ENCODE results near the gene KIF7.

KIF7 gene

GRCh38 chr15:89627256-89627970 is 27.9 kb downstream of the KIF7 start:
- Histone ChIP-seq H3K9me3 (ENCODE audit: severe bottlenecking) (no peaks in the 10 kb centered on the region), H3K27ac (no peak overlapping the region), H3K27me3 (ENCODE audit: insufficient read depth, low read depth, severe bottlenecking) (no peaks in the 10 kb centered on the region), H3K4me3 (ENCODE audit: low read depth, low read length) (no peak overlapping the region), H3K36me3 (peaks cover 96% of the 10 kb centered on the region)
- no peak for TF ChIP-seq CTCF (IDR thresholded peaks at IDR 0.05; ENCODE audit: low read depth, low read length)
- DNase-seq: no peak

- TF ChIP-seq CTCF (IDR thresholded peaks at IDR 0.05; ENCODE audit: low read depth, low read length): no peak
- no peak for DNase-seq
- Histone ChIP-seq H3K36me3 (peaks cover 93% of the 10 kb centered on the region), H3K27me3 (ENCODE audit: insufficient read depth, low read depth, severe bottlenecking) (no peaks in the 10 kb centered on the region), H3K9me3 (ENCODE audit: severe bottlenecking) (no peaks in the 10 kb centered on the region), H3K4me3 (ENCODE audit: low read depth, low read length) (no peak overlapping the region), H3K27ac (no peak overlapping the region)
Measured at GRCh38 chr15:89625716-89626115, 29.6 kb downstream of the KIF7 start.

GRCh38 chr15:89623165-89623564 is 32.1 kb downstream of the KIF7 start:
- no peaks in the 10 kb centered on the region for H3K27me3 ChIP-seq (ENCODE audit: insufficient read depth, low read depth, severe bottlenecking)
- TF ChIP-seq CTCF (IDR thresholded peaks at IDR 0.05; ENCODE audit: low read depth, low read length): no peak
- no peak overlapping the region for H3K27ac ChIP-seq
- H3K9me3 ChIP-seq (ENCODE audit: severe bottlenecking): no peaks in the 10 kb centered on the region
- H3K36me3 ChIP-seq: peaks cover 94% of the 10 kb centered on the region
- no peak overlapping the region for H3K4me3 ChIP-seq (ENCODE audit: low read depth, low read length)
- no peak for DNase-seq

- H3K4me3 ChIP-seq (ENCODE audit: low read depth, low read length): no peak overlapping the region
- TF ChIP-seq CTCF (IDR thresholded peaks at IDR 0.05; ENCODE audit: low read depth, low read length): no peak
- H3K9me3 ChIP-seq (ENCODE audit: severe bottlenecking): no peaks in the 10 kb centered on the region
- H3K36me3 ChIP-seq: peaks cover 93% of the 10 kb centered on the region
- no peak overlapping the region for H3K27ac ChIP-seq
- no peaks in the 10 kb centered on the region for H3K27me3 ChIP-seq (ENCODE audit: insufficient read depth, low read depth, severe bottlenecking)
- DNase-seq: no peak
Measured at GRCh38 chr15:89621547-89621946, 33.7 kb downstream of the KIF7 start.

GRCh38 chr15:89616228-89616627 is 39.0 kb downstream of the KIF7 start:
- DNase-seq: no peak
- Histone ChIP-seq H3K4me3 (ENCODE audit: low read depth, low read length) (no peak overlapping the region), H3K27me3 (ENCODE audit: insufficient read depth, low read depth, severe bottlenecking) (no peaks in the 10 kb centered on the region), H3K27ac (no peak overlapping the region), H3K36me3 (peaks cover 89% of the 10 kb centered on the region), H3K9me3 (ENCODE audit: severe bottlenecking) (peaks cover 3% of the 10 kb centered on the region)
- TF ChIP-seq CTCF (IDR thresholded peaks at IDR 0.05; ENCODE audit: low read depth, low read length): no peak

DNA sequence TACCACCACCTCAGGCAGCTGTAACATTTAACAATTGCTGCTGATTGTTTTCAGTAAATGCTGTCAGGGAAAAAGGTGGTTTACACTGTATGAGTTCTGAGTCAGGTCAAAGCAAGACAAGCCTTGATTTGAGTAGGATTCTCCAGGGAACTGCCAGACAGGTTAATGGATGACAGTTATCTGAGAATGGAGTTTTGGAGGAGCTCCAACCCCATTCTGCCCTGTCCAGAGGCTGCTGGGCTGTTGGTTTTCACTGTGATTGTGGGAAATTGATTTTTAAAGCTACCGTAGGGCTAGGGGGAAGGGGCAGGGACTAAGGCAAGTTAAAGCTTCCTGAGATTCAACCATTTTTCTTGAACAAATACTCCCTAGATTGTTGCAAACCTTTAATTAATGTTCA is 40.1 kb downstream of the KIF7 start:
- DNase-seq: no peak
- Histone ChIP-seq H3K4me3 (ENCODE audit: low read depth, low read length) (no peak overlapping the region), H3K27ac (no peak overlapping the region), H3K36me3 (peaks cover 88% of the 10 kb centered on the region), H3K27me3 (ENCODE audit: insufficient read depth, low read depth, severe bottlenecking) (no peaks in the 10 kb centered on the region), H3K9me3 (ENCODE audit: severe bottlenecking) (peaks cover 3% of the 10 kb centered on the region)
- TF ChIP-seq CTCF (IDR thresholded peaks at IDR 0.05; ENCODE audit: low read depth, low read length): no peak
